ELF-1 (cell line): ENCODE measurements around the gene UNC79.
A peak's percentile ranks its signal among the peaks of the same experiment; 100 is the strongest.

Experiments used
- DNase-seq: peaks from one replicate; pipeline ENCODE4 v3.0.0-alpha.2; 2016; ENCODE audit warnings: low read depth, low spot score

The UNC79 gene

GRCh38 chr14:93663317-93663716, 232.6 kb downstream of the UNC79 start:
- DNase-seq: no peak

GRCh38 chr14:93665169-93665568, 234.4 kb downstream of the UNC79 start:
- no peak for DNase-seq

GRCh38 chr14:93669632-93670031, 238.9 kb downstream of the UNC79 start:
- no peak for DNase-seq

GRCh38 chr14:93674343-93674742, 243.6 kb downstream of the UNC79 start:
- DNase-seq: no peak

GRCh38 chr14:93675651-93676050, 244.9 kb downstream of the UNC79 start:
- no peak for DNase-seq

GRCh38 chr14:93676416-93676958, 245.7 kb downstream of the UNC79 start:
- no peak for DNase-seq

- no peak for DNase-seq
Measured at GRCh38 chr14:93682459-93682858, 251.7 kb downstream of the UNC79 start.

GRCh38 chr14:93683226-93683625, 252.5 kb downstream of the UNC79 start:
- peak; percentile 73 for DNase-seq

- DNase-seq: no peak
Measured at GRCh38 chr14:93685121-93685895, 254.6 kb downstream of the UNC79 start.

GRCh38 chr14:93686268-93686667, 255.5 kb downstream of the UNC79 start:
- no peak for DNase-seq

- DNase-seq: peak; percentile 90
Measured at GRCh38 chr14:93688239-93688666, 257.5 kb downstream of the UNC79 start.

GRCh38 chr14:93688820-93689219, 258.1 kb downstream of the UNC79 start:
- DNase-seq: no peak

- DNase-seq: no peak
Measured at GRCh38 chr14:93690146-93690545, 259.4 kb downstream of the UNC79 start.

- no peak for DNase-seq
Measured at GRCh38 chr14:93691042-93691780, 260.5 kb downstream of the UNC79 start.

GRCh38 chr14:93693914-93694313, 263.2 kb downstream of the UNC79 start:
- peak; percentile 25 for DNase-seq

- DNase-seq: no peak
Measured at GRCh38 chr14:93700928-93701327, 270.2 kb downstream of the UNC79 start.

- no peak for DNase-seq
Measured at GRCh38 chr14:93701562-93701961, 270.8 kb downstream of the UNC79 start.

GRCh38 chr14:93702946-93703345, 272.2 kb downstream of the UNC79 start:
- DNase-seq: no peak

- no peak for DNase-seq
Measured at GRCh38 chr14:93703941-93704340, 273.2 kb downstream of the UNC79 start.

- no peak for DNase-seq
Measured at GRCh38 chr14:93705513-93706156, 274.9 kb downstream of the UNC79 start.

GRCh38 chr14:93706360-93706955, 275.7 kb downstream of the UNC79 start:
- peak; percentile 56 for DNase-seq

GRCh38 chr14:93707475-93707874, 276.7 kb downstream of the UNC79 start:
- DNase-seq: no peak
